Stomach (tissue), 4 donors: Measurements from ENCODE around the gene DIS3L2.
"Not testable (repeated sequence)": the region's sequence is repeated elsewhere in the genome, so short reads cannot be mapped to it uniquely, and the experiment has no call there.

ENCODE experiments used
- EP300 ChIP-seq: sonication (generic); formaldehyde crosslinking; IDR thresholded peaks from one replicate; pipeline ENCODE4 v1.6.1; 2017; ENCODE audit warnings: antibody characterized with exemption
- POLR2A ChIP-seq, 4 donors: fragments of 450-650 bp; IDR thresholded peaks; one replicate each; pipeline ENCODE4 v1.6.1; 2016; ENCODE audit warnings: antibody characterized with exemption in 4 of 4, control low read depth in 2 of 4, mild to moderate bottlenecking in 1 of 4, moderate library complexity in 1 of 4

DNA sequence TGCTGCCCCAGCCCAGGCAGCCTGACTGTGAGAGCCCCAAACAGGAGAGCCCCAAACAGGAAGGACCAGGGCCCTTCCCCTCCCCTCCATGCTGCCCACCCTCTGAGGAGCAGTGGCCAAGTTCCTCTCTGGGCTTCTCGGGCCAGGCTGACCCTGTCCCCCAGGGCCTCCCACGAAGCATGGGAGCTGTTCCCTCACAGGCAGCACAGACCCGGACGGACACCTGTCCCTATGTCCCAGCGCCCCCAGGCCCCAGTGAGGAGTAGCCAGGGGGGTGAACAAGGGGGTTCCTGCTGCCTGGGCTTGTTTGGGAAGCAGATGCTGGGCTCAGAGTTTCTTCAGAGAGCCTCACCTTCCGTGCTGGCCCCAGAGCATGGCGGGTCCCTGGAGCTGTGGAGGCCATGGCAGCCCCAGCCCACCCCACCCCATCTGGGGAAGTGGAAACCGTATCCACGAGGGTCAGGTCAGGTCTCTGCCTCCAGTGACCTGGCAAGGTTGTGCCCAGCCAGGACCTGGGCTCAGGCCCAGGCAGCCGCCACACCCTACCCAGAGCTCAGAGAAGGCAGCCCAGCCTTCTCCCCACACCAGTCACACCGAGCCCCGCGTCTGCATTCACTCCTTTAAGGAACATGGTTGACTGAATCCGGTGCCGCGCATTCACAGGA, 376.7 kb downstream of the DIS3L2 start:
- not testable (repeated sequence) for TF ChIP-seq EP300; POLR2A (IDR thresholded peaks at IDR 0.05)
